GM12878 (cell line): ENCODE measurements around the gene NBEA. TPM values are rescaled to one million over a fixed set of nuclear protein-coding genes. Genes with fewer than 3 reads are reported as not detected.

ENCODE experiments used
- ATAC-seq: fragments of 200-7000 bp; cut with Tn5 transposase; 3 replicates; pipeline ENCODE4 v1.9.1; 2020; ENCODE audit warnings: mild to moderate bottlenecking, moderate library complexity
- BruUV-seq: library from RNA; stranded (reverse); fragments of 400-500 nt; replicated peaks from 2 replicates; lab custom pipeline; 2021; lab: Mats Ljungman, UMichigan
- CTCF ChIA-PET: fragments of 300-600 bp; sonication (Branson Sonifier 250); formaldehyde crosslinking; extraction: SDS; loops from one replicate; lab custom pipeline; 2021; ENCODE audit warnings: inconsistent platforms; lab: Yijun Ruan, JAX
- POLR2A ChIA-PET: fragments of 350-600 bp; formaldehyde crosslinking; extraction: SDS; loops from one replicate; lab custom pipeline; 2021; ENCODE audit warnings: inconsistent platforms; lab: Charles Lee
- RAD21 ChIA-PET: fragments of 300-600 bp; sonication (Branson Sonifier 250); formaldehyde crosslinking; loops from one replicate; lab custom pipeline; 2023; ENCODE audit warnings: antibody characterized with exemption; ENCODE audit not compliant: unreplicated experiment; lab: Charles Lee
- SMC1A ChIA-PET: fragments of 300-600 bp; sonication (Branson Sonifier 250); formaldehyde crosslinking; loops from one replicate; lab custom pipeline; 2023; ENCODE audit not compliant: unreplicated experiment, uncharacterized antibody; lab: Charles Lee
- DNase-seq: peaks from one replicate; pipeline ENCODE4 v3.0.0-alpha.2; 2011; ENCODE audit warnings: low read depth, low spot score
- FAIRE-seq: peaks from 3 replicates; lab custom pipeline; 2011; peaks lifted over from hg19 to GRCh38; lab: Jason Lieb, UNC
- H2AFZ ChIP-seq: 2 replicates; pipeline ENCODE4 v1.6.0; 2011; ENCODE audit warnings: low read depth, low read length, control low read depth; ENCODE audit not compliant: control insufficient read depth
- H3K27ac ChIP-seq: 2 replicates; pipeline ENCODE4 v1.5.1; 2011; ENCODE audit warnings: control low read depth; ENCODE audit not compliant: control insufficient read depth, insufficient read depth
- H3K27me3 ChIP-seq, 2 experiments: replicated peaks in 1 of 2; 2 replicates each; pipeline versions ENCODE4 v1.6.0 to v1.6.1; 2011; ENCODE audit warnings: low read length in 1 of 2; ENCODE audit not compliant: control insufficient read depth in 2 of 2, insufficient read depth in 2 of 2
- H3K36me3 ChIP-seq, 2 experiments: 2 replicates each; pipeline ENCODE4 v1.5.1; 2011; ENCODE audit warnings: low read length in 1 of 2; ENCODE audit not compliant: control insufficient read depth in 2 of 2, insufficient read depth in 2 of 2
- H3K4me1 ChIP-seq: 2 replicates; pipeline ENCODE4 v1.6.1; 2011; ENCODE audit warnings: mild to moderate bottlenecking, low read length, moderate library complexity, mixed read lengths; ENCODE audit not compliant: control insufficient read depth, insufficient read depth
- H3K4me2 ChIP-seq: 2 replicates; pipeline ENCODE4 v1.6.0; 2011; ENCODE audit warnings: control low read depth; ENCODE audit not compliant: control insufficient read depth, insufficient read depth
- H3K4me3 ChIP-seq: fragments of 200-600 bp; sonication (generic); 2 replicates; pipeline ENCODE4 v1.5.1; 2016
- H3K79me2 ChIP-seq: 2 replicates; pipeline ENCODE4 v1.6.0; 2011; ENCODE audit warnings: low read length; ENCODE audit not compliant: control insufficient read depth, insufficient read depth
- H3K9ac ChIP-seq: 2 replicates; pipeline ENCODE4 v1.8.0; 2011; ENCODE audit warnings: low read length, control low read depth, mixed read lengths; ENCODE audit not compliant: control insufficient read depth, insufficient read depth
- H3K9me3 ChIP-seq: replicated peaks from 3 replicates; pipeline ENCODE4 v1.5.1; 2011; ENCODE audit warnings: mild to moderate bottlenecking, low read length; ENCODE audit not compliant: control insufficient read depth, insufficient read depth
- H4K20me1 ChIP-seq: 2 replicates; pipeline ENCODE4 v1.6.0; 2011; ENCODE audit not compliant: control insufficient read depth, insufficient read depth
- ASH2L ChIP-seq: fragments of 300-600, 200-600 bp; sonication (generic); IDR thresholded peaks from 2 replicates; pipeline ENCODE4 v1.6.1; 2017; ENCODE audit warnings: low read depth, mild to moderate bottlenecking, borderline replicate concordance
- BACH1 ChIP-seq: fragments of 450-650 bp; IDR thresholded peaks from 2 replicates; pipeline ENCODE4 v1.6.1; 2017; ENCODE audit warnings: mild to moderate bottlenecking, borderline replicate concordance
- EZH2 ChIP-seq: IDR thresholded peaks from 2 replicates; pipeline ENCODE4 v1.6.1; 2012; ENCODE audit warnings: low read depth, mild to moderate bottlenecking, control low read depth, inconsistent platforms, low read length, borderline replicate concordance; ENCODE audit not compliant: control insufficient read depth
- FOS ChIP-seq: IDR thresholded peaks from 3 replicates; pipeline ENCODE4 v1.6.1; 2011; ENCODE audit warnings: borderline replicate concordance; ENCODE audit not compliant: insufficient read length; ENCODE audit errors: extremely low read depth
- HDAC2 ChIP-seq: fragments of 200-600 bp; sonication (generic); IDR thresholded peaks from 2 replicates; pipeline ENCODE4 v1.6.1; 2017
- HDGF ChIP-seq: fragments of 450-650 bp; IDR thresholded peaks from 2 replicates; pipeline ENCODE4 v1.6.1; 2016; ENCODE audit warnings: antibody characterized with exemption
- TCF12 ChIP-seq: IDR thresholded peaks from 2 replicates; pipeline ENCODE4 v1.6.1; 2011; ENCODE audit warnings: low read depth, mild to moderate bottlenecking, low read length
- TCF3 ChIP-seq: IDR thresholded peaks from 2 replicates; pipeline ENCODE4 v1.6.1; 2012; ENCODE audit warnings: low read depth, mild to moderate bottlenecking, low read length, borderline replicate concordance; ENCODE audit not compliant: insufficient read depth
- ZNF217 ChIP-seq: fragments of 450-650 bp; IDR thresholded peaks from 2 replicates; pipeline ENCODE4 v1.6.1; 2017; ENCODE audit warnings: antibody characterized with exemption, mild to moderate bottlenecking
- WGBS: methylation state at CpG from one replicate; pipeline ENCODE4 v1.1.6; 2016; ENCODE audit warnings: low lambda C conversion rate; ENCODE audit not compliant: insufficient replicate concordance, insufficient coverage; ENCODE audit errors: missing lambda C conversion rate; 5-methylcytosine and 5-hydroxymethylcytosine counted together
- in situ Hi-C: fragments of 300-500 bp; cut with MboI; formaldehyde crosslinking; loops from 9 replicates; pipeline ENCODE4 v1.14.3; 2018; ENCODE audit warnings: mixed read lengths
- intact Hi-C: fragments of 100-400 bp; cut with micrococcal nuclease; formaldehyde crosslinking; loops from one replicate; pipeline ENCODE4 v1.14.2; 2022; ENCODE audit not compliant: unreplicated experiment
- polyA plus RNA-seq, 11 experiments: library from polyadenylated mRNA; depleted of rRNA in 4 of 11; unstranded in 6 of 11; stranded (reverse) in 5 of 11; fragments of >200 nt; fragmentation: Nextera tagmentation in 4 of 11; fragmentation: Illumina TruSeq in 1 of 11; extraction: Ambion mirVana in 4 of 11; extraction: Trizol in 1 of 11; gene quantifications; 1 replicate in 1 of 11; 2 replicates in 10 of 11; pipeline versions ENCODE4 v1.2.1 to v1.2.3, GENCODE V29; 2011 to 2016; ENCODE audit warnings: inconsistent platforms in 2 of 11, missing spikeins in 2 of 11, low read depth in 1 of 11
- total RNA-seq, 4 experiments: library from RNA; depleted of rRNA in 3 of 4; stranded (reverse); fragments of >200 nt in 3 of 4; fragmentation: Illumina TruSeq in 1 of 4; extraction: Trizol in 1 of 4; gene quantifications; 2 replicates each; pipeline versions ENCODE4 v1.2.1 to v1.2.3, GENCODE V29; 2013 to 2021
- TF ChIP-seq, protein P1 (sequence below): fragments of 450-650 bp; IDR thresholded peaks from 2 replicates; pipeline ENCODE4 v1.6.1; 2017; ENCODE audit warnings: antibody characterized with exemption, mild to moderate bottlenecking, moderate library complexity
- TF ChIP-seq, protein P2 (sequence below), 3 experiments: IDR thresholded peaks in 2 of 3; conservative IDR thresholded peaks in 1 of 3; 2 replicates each; pipeline ENCODE4 v1.5.1; 2011; ENCODE audit warnings: low read depth in 3 of 3, low read length in 3 of 3, mild to moderate bottlenecking in 3 of 3, control low read depth in 2 of 3, moderate library complexity in 2 of 3, inconsistent platforms in 1 of 3, mixed read lengths in 1 of 3; ENCODE audit not compliant: control insufficient read depth in 2 of 3, insufficient read depth in 1 of 3; ENCODE audit errors: extremely low read depth in 1 of 3
- TF ChIP-seq, protein P3 (sequence below): fragments of 450-650 bp; IDR thresholded peaks from 2 replicates; pipeline ENCODE4 v1.6.1; 2017; ENCODE audit warnings: low read depth, mild to moderate bottlenecking, moderate library complexity

Gene NBEA
- total and polyA plus RNA-seq, 10 of the 15 experiments (the other 5 are each of a cell fraction or from before 2014, with no cell fraction given): 0.23 to 3.6 (median 0.55) TPM

DNA sequence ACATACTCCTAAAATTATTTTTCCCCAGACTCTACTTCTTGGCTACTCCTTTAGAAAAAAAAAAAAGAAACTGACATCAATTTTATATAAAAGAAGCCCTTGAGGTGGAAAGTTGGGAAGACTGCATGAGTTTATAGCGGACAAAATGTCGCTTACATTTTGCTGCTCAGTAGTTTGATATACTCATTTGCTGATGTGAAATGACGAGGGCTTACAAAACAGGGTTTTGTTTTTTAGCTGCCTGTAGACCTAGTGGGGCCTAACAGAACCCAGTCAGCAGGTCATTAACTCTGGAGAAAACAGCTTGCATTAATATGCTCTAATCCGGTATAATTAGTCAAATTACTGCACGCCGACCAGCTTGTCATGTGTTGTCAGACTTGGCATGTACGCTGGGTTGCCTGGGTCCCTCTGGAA is 572.0 kb downstream of the NBEA start:
- ChIA-PET RAD21 (no interaction called here), CTCF (interaction anchor here (0.7 kb wide), 1 partner anchor 11 kb away, joined by 4 read pairs; no protein-coding TSS in a partner anchor), POLR2A (no interaction called here), SMC1A (interaction anchor here (1.1 kb wide), 1 partner anchor 24 kb away, joined by 3 read pairs; no protein-coding TSS in a partner anchor)
- Histone ChIP-seq H3K27ac (no peak overlapping the region), H3K36me3 (no peaks in the 10 kb centered on the region), H3K4me1 (no peaks in the 10 kb centered on the region), H3K27me3 (no peaks in the 10 kb centered on the region), H3K9ac (no peak overlapping the region), H3K4me2 (no peak overlapping the region), H3K79me2 (no peaks in the 10 kb centered on the region), H3K9me3 (no peaks in the 10 kb centered on the region), H4K20me1 (no peaks in the 10 kb centered on the region), H3K4me3 (no peak overlapping the region), H2AFZ (no peak overlapping the region)
- DNase-seq (no peak), FAIRE-seq (no peak), ATAC-seq (no peak)
- intact Hi-C loops (no loop called here), in situ Hi-C loops (no loop called here)
- BruUV-seq: no TSS peak
- 56% methylated on average over 7 of the region's 7 CpGs for WGBS
- TF ChIP-seq EZH2 (no peak), HDAC2 (no peak), TCF3 (no peak), TCF12 (no peak), BACH1 (no peak), FOS (no peak), ASH2L (no peak), HDGF (no peak), ZNF217 (no peak)
- TF ChIP-seq, protein P1, sequence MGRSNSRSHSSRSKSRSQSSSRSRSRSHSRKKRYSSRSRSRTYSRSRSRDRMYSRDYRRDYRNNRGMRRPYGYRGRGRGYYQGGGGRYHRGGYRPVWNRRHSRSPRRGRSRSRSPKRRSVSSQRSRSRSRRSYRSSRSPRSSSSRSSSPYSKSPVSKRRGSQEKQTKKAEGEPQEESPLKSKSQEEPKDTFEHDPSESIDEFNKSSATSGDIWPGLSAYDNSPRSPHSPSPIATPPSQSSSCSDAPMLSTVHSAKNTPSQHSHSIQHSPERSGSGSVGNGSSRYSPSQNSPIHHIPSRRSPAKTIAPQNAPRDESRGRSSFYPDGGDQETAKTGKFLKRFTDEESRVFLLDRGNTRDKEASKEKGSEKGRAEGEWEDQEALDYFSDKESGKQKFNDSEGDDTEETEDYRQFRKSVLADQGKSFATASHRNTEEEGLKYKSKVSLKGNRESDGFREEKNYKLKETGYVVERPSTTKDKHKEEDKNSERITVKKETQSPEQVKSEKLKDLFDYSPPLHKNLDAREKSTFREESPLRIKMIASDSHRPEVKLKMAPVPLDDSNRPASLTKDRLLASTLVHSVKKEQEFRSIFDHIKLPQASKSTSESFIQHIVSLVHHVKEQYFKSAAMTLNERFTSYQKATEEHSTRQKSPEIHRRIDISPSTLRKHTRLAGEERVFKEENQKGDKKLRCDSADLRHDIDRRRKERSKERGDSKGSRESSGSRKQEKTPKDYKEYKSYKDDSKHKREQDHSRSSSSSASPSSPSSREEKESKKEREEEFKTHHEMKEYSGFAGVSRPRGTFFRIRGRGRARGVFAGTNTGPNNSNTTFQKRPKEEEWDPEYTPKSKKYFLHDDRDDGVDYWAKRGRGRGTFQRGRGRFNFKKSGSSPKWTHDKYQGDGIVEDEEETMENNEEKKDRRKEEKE: no peak
- TF ChIP-seq, protein P2, sequence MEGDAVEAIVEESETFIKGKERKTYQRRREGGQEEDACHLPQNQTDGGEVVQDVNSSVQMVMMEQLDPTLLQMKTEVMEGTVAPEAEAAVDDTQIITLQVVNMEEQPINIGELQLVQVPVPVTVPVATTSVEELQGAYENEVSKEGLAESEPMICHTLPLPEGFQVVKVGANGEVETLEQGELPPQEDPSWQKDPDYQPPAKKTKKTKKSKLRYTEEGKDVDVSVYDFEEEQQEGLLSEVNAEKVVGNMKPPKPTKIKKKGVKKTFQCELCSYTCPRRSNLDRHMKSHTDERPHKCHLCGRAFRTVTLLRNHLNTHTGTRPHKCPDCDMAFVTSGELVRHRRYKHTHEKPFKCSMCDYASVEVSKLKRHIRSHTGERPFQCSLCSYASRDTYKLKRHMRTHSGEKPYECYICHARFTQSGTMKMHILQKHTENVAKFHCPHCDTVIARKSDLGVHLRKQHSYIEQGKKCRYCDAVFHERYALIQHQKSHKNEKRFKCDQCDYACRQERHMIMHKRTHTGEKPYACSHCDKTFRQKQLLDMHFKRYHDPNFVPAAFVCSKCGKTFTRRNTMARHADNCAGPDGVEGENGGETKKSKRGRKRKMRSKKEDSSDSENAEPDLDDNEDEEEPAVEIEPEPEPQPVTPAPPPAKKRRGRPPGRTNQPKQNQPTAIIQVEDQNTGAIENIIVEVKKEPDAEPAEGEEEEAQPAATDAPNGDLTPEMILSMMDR (IDR thresholded peaks at IDR 0.05 in 2 of 3, conservative IDR thresholded peaks at IDR 0.05 in 1 of 3; ENCODE audit: control insufficient read depth in 2 of 3, extremely low read depth in 1 of 3, insufficient read depth in 1 of 3, low read depth in 3 of 3, low read length in 3 of 3): no peak
- TF ChIP-seq, protein P3, sequence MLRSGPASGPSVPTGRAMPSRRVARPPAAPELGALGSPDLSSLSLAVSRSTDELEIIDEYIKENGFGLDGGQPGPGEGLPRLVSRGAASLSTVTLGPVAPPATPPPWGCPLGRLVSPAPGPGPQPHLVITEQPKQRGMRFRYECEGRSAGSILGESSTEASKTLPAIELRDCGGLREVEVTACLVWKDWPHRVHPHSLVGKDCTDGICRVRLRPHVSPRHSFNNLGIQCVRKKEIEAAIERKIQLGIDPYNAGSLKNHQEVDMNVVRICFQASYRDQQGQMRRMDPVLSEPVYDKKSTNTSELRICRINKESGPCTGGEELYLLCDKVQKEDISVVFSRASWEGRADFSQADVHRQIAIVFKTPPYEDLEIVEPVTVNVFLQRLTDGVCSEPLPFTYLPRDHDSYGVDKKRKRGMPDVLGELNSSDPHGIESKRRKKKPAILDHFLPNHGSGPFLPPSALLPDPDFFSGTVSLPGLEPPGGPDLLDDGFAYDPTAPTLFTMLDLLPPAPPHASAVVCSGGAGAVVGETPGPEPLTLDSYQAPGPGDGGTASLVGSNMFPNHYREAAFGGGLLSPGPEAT: no peak
- TF ChIP-seq, all 136 proteins: peak for 0
